GM18519 (cell line): ENCODE data around the gene OR8B3.
"Not testable (repeated sequence)": the region's sequence is repeated elsewhere in the genome, so short reads cannot be mapped to it uniquely, and the experiment has no call there.

ENCODE experiments used
- ATAC-seq: cut with Tn5 transposase; IDR thresholded peaks from one replicate; pipeline ENCODE4 v1.9.1; 2021; ENCODE audit warnings: mild to moderate bottlenecking, moderate library complexity; ENCODE audit not compliant: unreplicated experiment, low FRiP score

Gene OR8B3, protein sequence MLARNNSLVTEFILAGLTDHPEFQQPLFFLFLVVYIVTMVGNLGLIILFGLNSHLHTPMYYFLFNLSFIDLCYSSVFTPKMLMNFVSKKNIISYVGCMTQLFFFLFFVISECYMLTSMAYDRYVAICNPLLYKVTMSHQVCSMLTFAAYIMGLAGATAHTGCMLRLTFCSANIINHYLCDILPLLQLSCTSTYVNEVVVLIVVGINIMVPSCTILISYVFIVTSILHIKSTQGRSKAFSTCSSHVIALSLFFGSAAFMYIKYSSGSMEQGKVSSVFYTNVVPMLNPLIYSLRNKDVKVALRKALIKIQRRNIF

DNA sequence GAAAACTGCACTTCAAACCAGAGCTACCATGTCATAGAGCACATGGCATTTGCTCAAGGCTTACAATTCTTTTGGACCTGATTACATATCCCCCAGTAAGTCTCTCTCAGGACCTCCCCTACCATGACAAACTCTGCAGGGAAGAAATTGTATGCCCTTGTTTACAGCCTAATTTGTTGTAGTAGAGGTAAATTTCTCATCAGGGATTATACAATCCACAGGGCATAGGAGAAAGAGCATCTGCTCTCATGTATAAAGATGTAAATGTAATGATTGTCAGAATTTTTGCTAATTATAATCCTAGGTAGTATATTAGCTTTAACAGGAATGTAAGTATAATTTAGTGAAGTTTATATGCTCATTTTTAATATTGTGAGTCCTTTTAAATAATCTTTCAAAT is at the start of gene OR8B3:
Gene OR8B3, minus strand, starts transcription at position 101 of the 400 bp plus-strand sequence. CDS start 1,673 bp downstream, outside the sequence.
- ATAC-seq, result no peak

DNA sequence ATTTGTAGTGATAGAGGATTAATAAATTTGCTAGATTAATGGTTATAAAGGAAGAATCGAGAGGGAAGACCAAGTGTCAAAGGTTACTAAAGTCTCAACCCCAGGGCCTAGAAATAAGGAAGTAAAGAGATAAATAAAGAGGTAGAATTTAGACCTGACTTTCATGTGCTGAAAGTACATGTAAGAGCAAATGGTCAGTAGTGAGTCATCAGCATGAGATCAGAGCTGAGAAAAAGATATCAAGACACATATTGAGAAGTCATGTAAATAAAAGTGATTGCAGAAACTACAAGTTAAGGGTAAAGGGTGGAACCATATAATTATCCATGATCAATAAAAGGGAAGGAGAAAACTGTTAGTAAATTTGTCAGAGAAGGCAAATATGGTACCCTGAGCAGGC is 48.1 kb upstream of the OR8B3 start:
- no peak for ATAC-seq

DNA sequence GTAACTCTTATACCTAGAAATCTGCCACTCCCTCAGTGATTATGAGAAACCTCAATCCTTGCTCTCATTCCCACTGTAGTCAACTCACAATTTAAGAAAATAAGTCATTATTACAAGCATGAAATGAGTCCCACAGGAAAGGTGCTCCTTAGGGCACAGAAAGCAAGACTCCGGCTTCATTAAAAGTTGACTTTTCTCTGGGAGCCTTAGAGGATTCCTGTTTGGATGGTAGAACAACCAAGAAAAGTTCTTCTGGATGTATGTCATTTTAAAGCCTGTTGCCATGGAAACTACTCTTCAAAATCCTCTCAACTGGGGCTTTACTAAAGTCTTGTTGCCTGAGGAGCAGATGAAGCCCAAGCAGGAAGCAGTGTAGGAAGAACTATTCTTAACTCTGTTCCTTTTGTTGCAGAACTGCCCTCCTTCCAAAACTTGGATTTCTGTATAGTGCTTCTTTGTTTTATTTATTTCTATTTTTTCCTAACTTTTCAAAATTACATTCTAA is 46.9 kb upstream of the OR8B3 start, which contains the start of gene OR8B8:
Gene OR8B8, minus strand, starts transcription at position 51 of the 505 bp plus-strand sequence. CDS start 4,611 bp downstream, outside the sequence.
- ATAC-seq, result no peak

DNA sequence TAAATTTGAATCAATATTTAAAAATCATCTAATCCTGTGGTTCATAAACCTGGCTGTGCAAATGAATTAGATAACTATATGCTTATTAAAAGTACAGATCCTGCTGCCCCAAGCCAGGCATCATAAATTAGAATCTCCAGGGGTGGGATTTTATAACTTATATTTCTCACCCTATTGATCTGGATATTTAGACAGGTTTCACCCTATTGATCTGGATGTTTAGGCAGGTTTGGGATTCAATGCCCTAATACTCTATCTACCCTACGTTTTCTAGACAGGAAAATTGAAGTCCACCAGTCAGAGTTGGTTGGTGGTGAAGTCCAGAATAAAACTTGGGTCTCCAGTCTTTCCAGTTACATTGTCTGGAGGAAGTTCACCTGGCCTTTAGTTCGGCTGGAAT is 44.0 kb upstream of the OR8B3 start:
- no peak for ATAC-seq

DNA sequence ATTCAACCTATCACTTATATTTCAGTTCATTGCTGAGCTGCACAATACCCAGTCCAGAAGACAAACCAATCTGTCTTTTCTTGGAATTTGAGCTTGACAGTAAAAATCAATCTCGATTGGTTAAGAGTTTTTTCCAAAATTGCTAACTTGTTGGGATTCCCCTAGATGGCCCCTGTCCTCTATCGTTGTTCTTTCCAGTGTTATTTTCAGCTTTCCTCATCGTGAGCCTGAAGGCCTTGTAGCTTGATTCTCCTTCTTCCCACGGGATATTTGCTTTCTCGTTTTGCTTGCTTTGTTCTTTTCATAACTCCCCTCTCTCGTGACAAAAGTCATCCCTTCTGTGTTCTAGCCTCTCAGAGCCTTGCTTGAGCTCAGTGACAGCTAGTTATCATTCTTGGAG is 43.6 kb upstream of the OR8B3 start:
- no peak for ATAC-seq

DNA sequence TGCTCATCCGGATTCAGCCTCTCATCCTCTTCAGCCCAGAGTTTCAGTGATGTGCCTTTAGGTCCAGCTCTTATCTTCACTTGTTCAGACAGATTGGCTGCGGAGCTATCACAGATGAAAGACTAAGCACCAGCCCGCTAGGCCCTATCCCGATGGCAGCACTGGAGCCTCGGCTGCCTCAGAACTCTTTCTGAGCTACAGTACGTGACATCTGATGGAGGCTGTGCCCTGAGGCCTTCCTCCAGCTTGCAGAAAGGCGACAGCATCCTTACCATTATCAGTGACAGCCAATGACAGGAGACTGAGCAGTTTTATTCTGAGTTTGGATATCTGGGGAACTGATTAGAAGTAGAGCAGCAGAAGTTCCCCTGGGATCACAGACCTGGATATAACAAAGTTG is 42.7 kb upstream of the OR8B3 start:
- ATAC-seq, result no peak

DNA sequence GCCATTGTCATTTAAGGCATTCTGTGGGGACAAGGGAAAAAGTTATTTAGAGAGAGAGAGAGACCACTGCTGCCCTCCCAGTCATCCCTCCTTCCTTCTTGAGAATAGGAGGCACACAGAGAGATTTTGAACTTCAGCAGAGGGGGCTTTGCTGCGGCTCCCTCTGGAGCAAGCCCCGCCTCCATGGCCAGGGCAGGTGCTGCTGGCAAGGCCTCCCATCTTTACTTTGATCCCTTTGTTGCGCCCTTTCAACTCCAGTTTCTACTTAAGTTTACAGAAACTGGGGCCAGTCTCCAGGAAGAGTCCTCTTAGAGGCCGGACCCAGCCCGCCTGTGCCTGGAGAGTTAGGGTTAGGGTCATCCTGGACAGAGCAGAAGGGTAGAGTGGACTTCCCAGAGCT is 42.3 kb upstream of the OR8B3 start:
- ATAC-seq, result no peak

DNA sequence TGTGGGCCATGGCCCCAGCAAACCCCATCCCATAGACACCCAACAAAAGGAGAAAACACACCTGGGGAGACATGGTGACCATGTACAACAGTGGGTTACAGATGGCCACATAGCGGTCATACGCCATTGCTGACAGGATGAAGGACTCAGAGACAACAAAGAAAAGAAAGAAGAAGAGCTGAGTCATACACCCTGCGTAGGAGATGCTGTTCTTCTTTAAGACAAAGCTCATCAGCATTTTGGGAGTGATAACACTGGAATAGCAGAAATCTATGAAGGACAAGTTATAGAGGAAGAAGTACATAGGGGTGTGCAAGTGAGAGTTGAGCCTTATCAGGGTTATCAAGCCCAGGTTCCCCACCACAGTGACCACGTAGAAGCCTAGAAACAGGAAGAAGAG is 41.8 kb upstream of the OR8B3 start:
- ATAC-seq, result no peak

DNA sequence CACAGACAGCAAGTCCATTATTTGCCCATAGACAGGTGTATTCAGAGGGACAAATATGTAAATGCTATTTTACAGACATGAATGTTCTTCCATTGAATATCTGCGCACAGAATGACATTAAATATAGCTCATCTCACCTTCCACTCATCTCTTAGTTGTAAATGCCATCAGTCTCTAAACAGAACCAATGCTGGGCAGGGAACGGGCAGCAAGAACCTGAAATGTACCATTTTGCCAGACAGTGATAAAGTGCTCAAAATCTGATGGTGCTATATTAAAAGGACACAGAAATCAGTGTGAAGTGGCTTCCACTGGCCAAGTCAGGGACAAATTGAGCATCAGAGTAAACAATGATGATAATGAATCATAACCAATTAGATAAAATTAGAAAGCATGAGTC is 35.9 kb upstream of the OR8B3 start:
- no peak for ATAC-seq

DNA sequence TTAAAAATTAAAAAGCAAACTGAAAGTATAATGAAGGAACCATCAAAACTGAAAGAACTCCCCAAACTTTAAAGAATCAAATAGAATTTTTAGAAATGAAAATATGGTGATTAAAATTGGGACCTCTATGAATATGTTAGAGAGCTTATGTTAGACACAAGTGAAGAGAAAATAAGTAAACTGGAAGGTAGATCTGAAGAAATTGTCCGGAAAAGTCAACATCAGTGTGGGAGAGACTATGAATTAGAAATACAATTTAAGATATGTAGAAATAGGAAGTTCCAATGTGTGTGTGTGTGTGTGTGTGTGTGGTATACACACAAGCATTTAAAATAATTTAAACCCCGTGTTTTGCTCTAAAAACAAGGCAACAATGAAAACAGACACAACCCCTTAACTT is 30.8 kb upstream of the OR8B3 start:
- no peak for ATAC-seq

DNA sequence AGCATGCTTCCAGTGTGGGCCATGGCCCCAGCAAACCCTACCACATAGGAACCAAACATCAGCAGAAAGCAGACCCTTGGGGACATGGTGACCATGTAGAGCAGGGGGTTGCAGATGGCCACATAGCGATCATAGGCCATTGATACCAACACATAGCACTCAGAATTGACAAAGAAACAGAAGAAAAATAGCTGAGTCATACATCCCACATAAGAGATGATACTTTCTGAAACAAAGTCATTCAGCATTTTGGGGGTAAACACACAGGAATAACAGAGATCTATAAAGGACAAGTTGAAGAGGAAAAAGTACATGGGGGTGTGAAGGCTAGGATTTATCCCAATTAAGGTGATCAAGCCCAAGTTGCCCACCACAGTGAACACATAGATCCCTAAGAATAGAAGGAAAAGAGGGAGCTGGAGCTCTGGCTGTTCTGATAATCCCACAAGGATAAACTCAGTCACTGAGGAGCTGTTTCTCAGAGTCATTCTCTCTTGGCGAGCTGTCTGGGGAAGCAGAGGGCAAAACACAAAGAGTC is 25.6 kb upstream of the OR8B3 start, which contains the start of gene OR8B4:
Gene OR8B4, minus strand, starts transcription at position 488 of the 538 bp plus-strand sequence. Its CDS starts 0 bp downstream, at position 488.
- no peak for ATAC-seq

DNA sequence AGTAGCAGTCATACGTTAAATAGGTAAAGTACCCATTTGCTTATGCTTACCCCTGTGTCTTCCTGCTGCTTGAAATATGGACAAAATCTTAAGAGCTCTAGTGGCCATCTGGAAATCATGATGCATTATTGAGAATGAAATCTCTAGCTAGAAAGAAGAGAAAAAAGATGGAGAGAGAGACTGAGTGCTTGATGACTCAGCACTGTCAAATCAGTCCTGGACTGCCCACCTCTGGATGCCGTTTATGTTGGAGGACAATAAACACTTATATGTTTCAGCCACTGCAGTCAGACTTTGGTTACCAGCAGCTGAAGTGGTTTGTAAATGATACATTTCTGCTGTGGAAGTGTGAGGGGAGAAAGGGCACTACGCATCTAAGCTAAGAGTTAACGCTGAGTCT is 22.2 kb upstream of the OR8B3 start:
- no peak for ATAC-seq

DNA sequence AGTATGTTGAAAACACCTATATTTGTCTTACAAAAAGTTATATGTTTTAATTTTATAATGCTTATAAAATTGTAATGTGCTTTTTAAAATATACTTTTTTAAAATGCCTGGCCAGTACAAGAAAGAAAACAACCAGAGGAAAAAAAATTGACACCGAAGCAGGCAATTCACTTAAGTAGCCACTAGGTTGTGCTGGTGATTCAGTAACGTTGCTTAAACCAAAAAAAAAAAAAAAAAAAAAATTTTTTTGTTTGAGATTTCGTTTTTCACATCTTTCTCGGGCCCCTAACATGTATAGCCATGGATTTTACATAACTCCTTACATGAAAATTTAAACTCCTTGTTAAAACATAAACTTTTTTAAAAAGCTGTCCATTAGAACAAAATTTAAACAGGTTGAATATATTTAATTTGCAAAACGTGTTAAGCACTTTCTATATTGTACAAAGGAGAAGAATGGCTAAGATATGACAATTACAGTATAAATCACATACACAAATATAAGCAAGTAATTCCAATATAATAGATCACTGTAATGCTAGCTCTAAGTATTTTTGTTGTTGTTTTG is 16.6 kb upstream of the OR8B3 start:
- no peak for ATAC-seq

DNA sequence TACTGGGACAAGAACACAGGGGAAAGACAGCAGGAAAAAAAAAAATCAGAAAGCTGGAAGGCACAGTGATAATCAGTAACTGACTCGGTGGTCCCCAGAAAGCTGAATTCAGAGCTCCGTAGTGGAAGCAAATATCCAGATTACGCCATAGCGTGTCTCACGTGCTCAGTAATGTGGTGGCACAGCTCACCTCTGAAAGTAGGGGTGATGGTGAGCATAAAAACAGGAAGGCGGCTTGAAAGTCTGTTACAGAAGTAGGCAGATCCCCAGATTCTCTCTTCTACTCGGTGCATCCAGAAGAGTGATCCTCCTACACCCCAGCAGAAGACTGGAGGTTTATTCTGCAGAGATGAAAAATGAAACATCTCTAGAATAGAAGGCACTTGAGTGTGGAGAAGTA is 11.1 kb upstream of the OR8B3 start:
- ATAC-seq, result no peak

DNA sequence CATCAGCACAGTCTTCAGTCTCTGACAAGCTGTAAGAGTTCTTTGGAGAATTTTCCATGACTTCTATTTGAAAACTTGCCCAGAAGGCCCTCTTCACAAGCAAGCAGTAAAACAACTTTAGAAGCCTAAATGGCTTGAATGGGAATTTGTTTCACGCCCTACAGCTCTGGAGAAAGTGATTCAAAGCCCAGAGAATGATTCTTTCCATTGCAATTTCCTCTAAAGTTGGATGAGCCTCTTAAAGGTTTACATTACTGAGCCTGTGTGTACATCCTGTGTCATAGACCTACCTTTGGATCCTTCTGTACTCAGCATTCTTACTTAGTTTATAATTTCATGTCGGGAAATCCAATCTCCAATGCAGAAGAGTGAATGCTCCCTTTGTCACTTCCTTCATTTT is 6.8 kb upstream of the OR8B3 start:
- no peak for ATAC-seq

DNA sequence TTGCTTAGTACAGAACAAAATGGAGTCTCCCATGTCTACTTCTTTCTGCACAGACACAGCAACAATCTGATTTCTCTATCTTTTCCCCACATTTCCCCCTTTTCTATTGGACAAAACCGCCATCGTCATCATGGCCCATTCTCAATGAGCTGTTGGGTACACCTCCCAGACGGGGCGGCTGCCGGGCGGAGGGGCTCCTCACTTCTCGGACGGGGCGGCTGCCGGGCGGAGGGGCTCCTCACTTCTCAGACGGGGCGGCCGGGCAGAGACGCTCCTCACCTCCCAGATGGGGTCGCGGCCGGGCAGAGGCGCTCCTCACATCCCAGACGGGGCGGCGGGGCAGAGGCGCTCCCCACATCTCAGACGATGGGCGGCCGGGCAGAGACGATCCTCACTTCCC is 4.4 kb upstream of the OR8B3 start:
- ATAC-seq, result not testable (repeated sequence)

DNA sequence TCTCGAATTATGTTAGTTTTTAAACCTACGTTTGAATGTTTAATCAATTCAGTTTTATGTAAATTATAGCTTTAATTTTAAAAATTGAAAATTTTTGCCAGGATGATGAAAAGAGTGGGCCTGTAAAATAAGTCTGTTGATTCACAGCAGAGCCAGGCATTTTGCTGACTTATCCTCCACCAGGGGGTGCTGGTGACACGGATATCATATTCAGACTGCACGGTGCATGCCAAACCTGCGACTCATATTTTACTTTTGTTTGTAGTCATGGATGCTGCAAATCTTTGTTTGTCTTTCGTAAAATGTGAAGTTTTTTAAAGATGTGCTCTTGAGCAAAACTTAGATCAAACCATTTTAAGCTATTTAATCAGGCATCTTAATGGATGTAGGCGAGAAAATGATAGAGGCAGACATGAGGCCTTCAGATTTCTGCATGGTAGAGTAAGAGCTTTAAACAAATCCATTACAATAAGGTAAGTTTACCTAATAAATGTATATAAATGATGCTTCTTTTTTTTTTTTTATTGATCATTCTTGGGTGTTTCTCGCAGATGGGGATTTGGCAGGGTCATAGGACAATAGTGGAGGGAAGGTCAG is 3.6 kb upstream of the OR8B3 start:
- ATAC-seq, result peak; percentile 80

DNA sequence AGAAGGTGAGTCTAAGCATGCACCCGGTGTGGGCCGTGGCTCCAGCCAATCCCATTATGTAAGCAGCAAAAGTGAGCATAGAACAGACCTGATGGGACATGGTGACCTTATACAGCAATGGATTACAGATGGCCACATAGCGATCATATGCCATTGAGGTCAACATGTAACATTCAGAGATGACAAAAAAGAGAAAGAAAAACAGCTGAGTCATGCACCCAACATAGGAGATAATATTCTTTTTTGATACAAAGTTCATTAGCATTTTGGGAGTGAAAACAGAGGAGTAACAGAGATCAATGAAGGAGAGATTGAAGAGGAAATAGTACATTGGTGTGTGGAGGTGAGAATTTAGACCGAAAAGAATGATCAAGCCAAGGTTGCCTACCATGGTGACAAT is 2.0 kb downstream of the OR8B3 start:
- ATAC-seq, result not testable (repeated sequence)

DNA sequence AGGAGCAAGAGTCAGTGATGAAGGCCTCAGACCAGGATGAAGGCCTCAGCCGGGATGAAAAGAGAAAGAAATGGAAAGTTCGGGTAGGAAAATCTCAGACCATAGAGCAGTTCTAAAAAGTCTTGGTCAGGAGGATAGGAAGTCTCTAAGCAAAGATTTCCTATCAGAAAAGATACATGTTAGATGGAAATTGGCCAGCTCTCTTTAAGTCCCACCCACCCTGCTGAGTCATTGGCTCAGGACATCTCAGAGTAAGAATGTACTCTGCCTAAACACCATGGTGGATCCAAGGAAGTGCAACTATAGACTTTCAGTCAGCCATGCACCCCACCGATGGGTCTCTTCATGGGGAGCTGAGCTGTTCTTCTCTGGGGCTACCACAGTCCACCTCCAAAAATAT is 4.4 kb downstream of the OR8B3 start:
- ATAC-seq, result no peak

DNA sequence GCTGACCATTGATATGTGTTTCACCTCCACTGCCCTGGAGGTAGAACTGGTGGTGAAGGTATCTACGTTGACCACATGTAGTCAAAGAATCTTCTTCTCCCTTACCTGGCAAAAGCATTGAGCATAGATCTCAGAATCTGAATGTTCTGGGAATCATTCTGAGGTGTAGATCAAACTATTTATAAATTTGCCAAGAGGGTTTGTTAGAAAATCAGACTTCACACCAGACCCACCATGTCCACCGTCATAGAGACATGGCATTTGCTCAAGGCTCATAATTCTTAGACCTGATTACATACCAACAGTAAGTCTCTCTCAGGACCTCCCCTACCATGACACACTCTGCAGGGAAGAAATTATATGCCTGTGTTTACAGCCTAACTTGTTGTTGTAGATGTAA is 14.4 kb downstream of the OR8B3 start, which contains the start of gene OR8B2:
Gene OR8B2, minus strand, starts transcription at position 101 of the 400 bp plus-strand sequence. CDS start 1,156 bp downstream, outside the sequence.
- no peak for ATAC-seq

DNA sequence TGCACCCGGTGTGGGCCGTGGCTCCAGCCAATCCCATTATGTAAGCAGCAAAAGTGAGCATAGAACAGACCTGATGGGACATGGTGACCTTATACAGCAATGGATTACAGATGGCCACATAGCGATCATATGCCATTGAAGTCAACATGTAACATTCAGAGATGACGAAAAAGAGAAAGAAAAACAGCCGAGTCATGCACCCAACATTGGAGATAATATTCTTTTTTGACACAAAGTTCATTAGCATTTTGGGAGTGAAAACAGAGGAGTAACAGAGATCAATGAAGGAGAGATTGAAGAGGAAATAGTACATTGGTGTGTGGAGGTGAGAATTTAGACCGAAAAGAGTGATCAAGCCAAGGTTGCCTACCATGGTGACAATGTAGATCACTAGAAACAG is 16.0 kb downstream of the OR8B3 start:
- ATAC-seq, result not testable (repeated sequence)
